Ovary (tissue), 3 donors: ENCODE results near the gene ASCC3.
"Not testable (repeated sequence)": the region's sequence is repeated elsewhere in the genome, so short reads cannot be mapped to it uniquely, and the experiment has no call there.

Experiments used
- CTCF ChIP-seq, 3 donors: fragments of 450-650 bp in 2 of 3; fragments of 200-600 bp in 1 of 3; IDR thresholded peaks; one replicate each; pipeline versions ENCODE4 v1.5.1 to v1.8.0; 2016 to 2022; ENCODE audit warnings: antibody characterized with exemption in 3 of 3, mild to moderate bottlenecking in 1 of 3
- EP300 ChIP-seq: sonication (generic); formaldehyde crosslinking; IDR thresholded peaks from one replicate; pipeline ENCODE4 v1.6.1; 2017; ENCODE audit warnings: antibody characterized with exemption
- POLR2A ChIP-seq: fragments of 450-650 bp; IDR thresholded peaks from one replicate; pipeline ENCODE4 v1.6.1; 2017; ENCODE audit warnings: antibody characterized with exemption, mild to moderate bottlenecking, moderate library complexity
- donor health status: DM: no; HTN: no; CAD: no.

GRCh38 chr6:100758386-100758785 lies 122.7 kb downstream of the ASCC3 start:
- not testable (repeated sequence) for TF ChIP-seq CTCF (IDR thresholded peaks at IDR 0.05); POLR2A; EP300
